HG03439 (cell line): ENCODE measurements around the gene LGALS7B.
A peak's percentile ranks its signal among the peaks of the same experiment; 100 is the strongest.
"Not testable (repeated sequence)": the region's sequence is repeated elsewhere in the genome, so short reads cannot be mapped to it uniquely, and the experiment has no call there.

ENCODE experiments used
- ATAC-seq: cut with Tn5 transposase; IDR thresholded peaks from one replicate; pipeline ENCODE4 v1.9.1; 2021; ENCODE audit warnings: mild to moderate bottlenecking, moderate library complexity; ENCODE audit not compliant: unreplicated experiment

Gene LGALS7B

GRCh38 chr19:38769635-38770211 lies 19.3 kb upstream of the LGALS7B start:
- no peak for ATAC-seq

- not testable (repeated sequence) for ATAC-seq
These were observed 18.6 kb upstream of the LGALS7B start for GRCh38 chr19:38770228-38770948.

GRCh38 chr19:38770949-38771275 lies 18.1 kb upstream of the LGALS7B start:
- ATAC-seq = peak; percentile 49

GRCh38 chr19:38771569-38771968 lies 17.4 kb upstream of the LGALS7B start:
- not testable (repeated sequence) for ATAC-seq

- ATAC-seq = no peak
These were observed 15.4 kb upstream of the LGALS7B start, which contains the start of gene LGALS7 for GRCh38 chr19:38773469-38774177. Gene LGALS7 (minus strand): TSS chr19:38773517. CDS start chr19:38773492, 25 bp downstream.

GRCh38 chr19:38774181-38774950 lies 14.6 kb upstream of the LGALS7B start:
- ATAC-seq = no peak

- no peak for ATAC-seq
These were observed 10.3 kb upstream of the LGALS7B start for GRCh38 chr19:38778733-38779132.

GRCh38 chr19:38780443-38780842 lies 8.6 kb upstream of the LGALS7B start:
- no peak for ATAC-seq

- ATAC-seq = no peak
These were observed 7.9 kb upstream of the LGALS7B start for GRCh38 chr19:38781058-38781457.

GRCh38 chr19:38782212-38782611 lies 6.8 kb upstream of the LGALS7B start:
- not testable (repeated sequence) for ATAC-seq

- no peak for ATAC-seq
These were observed 4.8 kb upstream of the LGALS7B start for GRCh38 chr19:38784224-38784623.

GRCh38 chr19:38785187-38785699 lies 3.8 kb upstream of the LGALS7B start:
- ATAC-seq = no peak

GRCh38 chr19:38786061-38786460 lies 2.9 kb upstream of the LGALS7B start:
- not testable (repeated sequence) for ATAC-seq

GRCh38 chr19:38786572-38787265 lies 2.3 kb upstream of the LGALS7B start:
- ATAC-seq = no peak

- not testable (repeated sequence) for ATAC-seq
These were observed 1.8 kb downstream of the LGALS7B start for GRCh38 chr19:38790507-38791403.

- not testable (repeated sequence) for ATAC-seq
These were observed 2.6 kb downstream of the LGALS7B start for GRCh38 chr19:38791451-38792064.

- ATAC-seq = no peak
These were observed 3.5 kb downstream of the LGALS7B start for GRCh38 chr19:38792250-38793111.

GRCh38 chr19:38793177-38793576 lies 4.2 kb downstream of the LGALS7B start:
- no peak for ATAC-seq
